NCI-H2196 (cell line): ENCODE results near the gene PLA2G3.
"Not testable (repeated sequence)": the region's sequence is repeated elsewhere in the genome, so short reads cannot be mapped to it uniquely, and the experiment has no call there.

Experiments used
- DNase-seq: peaks from one replicate; lab custom pipeline; 2025; ENCODE audit not compliant: unreplicated experiment; lab: John Stamatoyannopoulos, UW

The PLA2G3 gene

GRCh38 chr22:31139866-31140716 is at the start of gene PLA2G3:
Gene PLA2G3, minus strand, starts transcription at chr22:31140508. Its CDS starts 154 bp downstream, at chr22:31140354.
- peak; percentile 84 for DNase-seq

GRCh38 chr22:31187627-31188026 is 47.3 kb upstream of the PLA2G3 start:
- no peak for DNase-seq

GRCh38 chr22:31185056-31185455 is 44.7 kb upstream of the PLA2G3 start:
- DNase-seq, result no peak

- no peak for DNase-seq
Measured at GRCh38 chr22:31184015-31184414, 43.7 kb upstream of the PLA2G3 start.

GRCh38 chr22:31179345-31179744 is 39.0 kb upstream of the PLA2G3 start:
- peak; percentile 47 for DNase-seq

GRCh38 chr22:31178859-31179258 is 38.6 kb upstream of the PLA2G3 start:
- no peak for DNase-seq

- no peak for DNase-seq
Measured at GRCh38 chr22:31177420-31178162, 37.3 kb upstream of the PLA2G3 start.

- no peak for DNase-seq
Measured at GRCh38 chr22:31176923-31177322, 36.6 kb upstream of the PLA2G3 start.

- no peak for DNase-seq
Measured at GRCh38 chr22:31173386-31174145, 33.3 kb upstream of the PLA2G3 start.

- DNase-seq, result not testable (repeated sequence)
Measured at GRCh38 chr22:31171734-31172133, 31.4 kb upstream of the PLA2G3 start.

GRCh38 chr22:31170971-31171370 is 30.7 kb upstream of the PLA2G3 start:
- no peak for DNase-seq

- no peak for DNase-seq
Measured at GRCh38 chr22:31162015-31162765, 21.9 kb upstream of the PLA2G3 start.

- DNase-seq, result no peak
Measured at GRCh38 chr22:31161386-31161785, 21.1 kb upstream of the PLA2G3 start.

- DNase-seq, result no peak
Measured at GRCh38 chr22:31160328-31160978, 20.1 kb upstream of the PLA2G3 start.

- DNase-seq, result no peak
Measured at GRCh38 chr22:31155422-31155821, 15.1 kb upstream of the PLA2G3 start.

GRCh38 chr22:31154975-31155374 is 14.7 kb upstream of the PLA2G3 start:
- no peak for DNase-seq

- no peak for DNase-seq
Measured at GRCh38 chr22:31153357-31153756, 13.0 kb upstream of the PLA2G3 start.

- no peak for DNase-seq
Measured at GRCh38 chr22:31151872-31152271, 11.6 kb upstream of the PLA2G3 start.

GRCh38 chr22:31150615-31151014 is 10.3 kb upstream of the PLA2G3 start:
- no peak for DNase-seq

GRCh38 chr22:31148953-31149627 is 8.8 kb upstream of the PLA2G3 start:
- peak; percentile 53 for DNase-seq
